NCI-H187 (cell line): ENCODE data around the gene ARHGAP26.

Source experiments
- DNase-seq, 2 experiments: peaks; one replicate each; lab custom pipeline; 2025; lab: John Stamatoyannopoulos, UW

Gene ARHGAP26

GRCh38 chr5:143140492-143141203 is 370.5 kb downstream of the ARHGAP26 start:
- DNase-seq, result no peak

GRCh38 chr5:143141652-143142051 is 371.5 kb downstream of the ARHGAP26 start:
- DNase-seq, result no peak

- DNase-seq, result no peak
These were observed 372.6 kb downstream of the ARHGAP26 start for GRCh38 chr5:143142596-143143435.

GRCh38 chr5:143143973-143144372 is 373.8 kb downstream of the ARHGAP26 start:
- no peak for DNase-seq

- no peak for DNase-seq
These were observed 375.3 kb downstream of the ARHGAP26 start for GRCh38 chr5:143145243-143146160.

GRCh38 chr5:143146161-143146560 is 376.0 kb downstream of the ARHGAP26 start:
- DNase-seq, result no peak

- no peak for DNase-seq
These were observed 377.2 kb downstream of the ARHGAP26 start for GRCh38 chr5:143147383-143147782.

- no peak for DNase-seq
These were observed 377.7 kb downstream of the ARHGAP26 start for GRCh38 chr5:143147902-143148301.

GRCh38 chr5:143148771-143149170 is 378.6 kb downstream of the ARHGAP26 start:
- no peak for DNase-seq

GRCh38 chr5:143149759-143150158 is 379.6 kb downstream of the ARHGAP26 start:
- DNase-seq, result no peak

- no peak for DNase-seq
These were observed 381.0 kb downstream of the ARHGAP26 start for GRCh38 chr5:143151056-143151700.

- no peak for DNase-seq
These were observed 382.3 kb downstream of the ARHGAP26 start for GRCh38 chr5:143152445-143152844.

- DNase-seq, result no peak
These were observed 383.3 kb downstream of the ARHGAP26 start for GRCh38 chr5:143153332-143154119.

GRCh38 chr5:143154510-143155370 is 384.6 kb downstream of the ARHGAP26 start:
- no peak for DNase-seq

- DNase-seq, result no peak
These were observed 385.3 kb downstream of the ARHGAP26 start for GRCh38 chr5:143155455-143155854.

GRCh38 chr5:143156086-143156485 is 385.9 kb downstream of the ARHGAP26 start:
- DNase-seq, result no peak

- no peak for DNase-seq
These were observed 386.4 kb downstream of the ARHGAP26 start for GRCh38 chr5:143156572-143156971.

GRCh38 chr5:143159031-143159430 is 388.9 kb downstream of the ARHGAP26 start:
- no peak for DNase-seq

- no peak for DNase-seq
These were observed 391.8 kb downstream of the ARHGAP26 start for GRCh38 chr5:143161885-143162540.
